ENCODE data around the gene PDPN. TPM values are rescaled to one million over a fixed set of nuclear protein-coding genes. Genes with fewer than 3 reads are reported as not detected.

PDPN gene
- total and polyA plus RNA-seq, 9 of the 15 experiments (the other 6 are each of a cell fraction or from before 2014, with no cell fraction given): 0.11 TPM; not detected in 8

- TF ChIP-seq, protein P1, sequence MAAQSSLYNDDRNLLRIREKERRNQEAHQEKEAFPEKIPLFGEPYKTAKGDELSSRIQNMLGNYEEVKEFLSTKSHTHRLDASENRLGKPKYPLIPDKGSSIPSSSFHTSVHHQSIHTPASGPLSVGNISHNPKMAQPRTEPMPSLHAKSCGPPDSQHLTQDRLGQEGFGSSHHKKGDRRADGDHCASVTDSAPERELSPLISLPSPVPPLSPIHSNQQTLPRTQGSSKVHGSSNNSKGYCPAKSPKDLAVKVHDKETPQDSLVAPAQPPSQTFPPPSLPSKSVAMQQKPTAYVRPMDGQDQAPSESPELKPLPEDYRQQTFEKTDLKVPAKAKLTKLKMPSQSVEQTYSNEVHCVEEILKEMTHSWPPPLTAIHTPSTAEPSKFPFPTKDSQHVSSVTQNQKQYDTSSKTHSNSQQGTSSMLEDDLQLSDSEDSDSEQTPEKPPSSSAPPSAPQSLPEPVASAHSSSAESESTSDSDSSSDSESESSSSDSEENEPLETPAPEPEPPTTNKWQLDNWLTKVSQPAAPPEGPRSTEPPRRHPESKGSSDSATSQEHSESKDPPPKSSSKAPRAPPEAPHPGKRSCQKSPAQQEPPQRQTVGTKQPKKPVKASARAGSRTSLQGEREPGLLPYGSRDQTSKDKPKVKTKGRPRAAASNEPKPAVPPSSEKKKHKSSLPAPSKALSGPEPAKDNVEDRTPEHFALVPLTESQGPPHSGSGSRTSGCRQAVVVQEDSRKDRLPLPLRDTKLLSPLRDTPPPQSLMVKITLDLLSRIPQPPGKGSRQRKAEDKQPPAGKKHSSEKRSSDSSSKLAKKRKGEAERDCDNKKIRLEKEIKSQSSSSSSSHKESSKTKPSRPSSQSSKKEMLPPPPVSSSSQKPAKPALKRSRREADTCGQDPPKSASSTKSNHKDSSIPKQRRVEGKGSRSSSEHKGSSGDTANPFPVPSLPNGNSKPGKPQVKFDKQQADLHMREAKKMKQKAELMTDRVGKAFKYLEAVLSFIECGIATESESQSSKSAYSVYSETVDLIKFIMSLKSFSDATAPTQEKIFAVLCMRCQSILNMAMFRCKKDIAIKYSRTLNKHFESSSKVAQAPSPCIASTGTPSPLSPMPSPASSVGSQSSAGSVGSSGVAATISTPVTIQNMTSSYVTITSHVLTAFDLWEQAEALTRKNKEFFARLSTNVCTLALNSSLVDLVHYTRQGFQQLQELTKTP (IDR thresholded peaks at IDR 0.05; ENCODE audit: low read depth in 1 of 2, partially characterized antibody in 2 of 2): no peak
- no peak for TF ChIP-seq SUPT5H (IDR thresholded peaks at IDR 0.05)
- TF ChIP-seq POLR2G (IDR thresholded peaks at IDR 0.05; ENCODE audit: low read depth, low read length): no peak
- no peak for TF ChIP-seq HLTF (IDR thresholded peaks at IDR 0.05)
These were observed 1.4 kb downstream of the PDPN start (continued) for GRCh38 chr1:13584876-13585611.

GRCh38 chr1:13585612-13585991, 2.0 kb downstream of the PDPN start:
- Histone ChIP-seq H3K36me3 (ENCODE audit: control insufficient read depth, insufficient read depth, low read length) (no peaks in the 10 kb centered on the region), H3K27ac (ENCODE audit: extremely low read depth, low read depth, low read length) (no peak overlapping the region), H3K4me3 (no peak overlapping the region), H2AFZ (ENCODE audit: low read depth, low read length) (no peak overlapping the region), H3K27me3 (ENCODE audit: control insufficient read depth in 2 of 2, insufficient read depth in 2 of 2, low read length in 2 of 2) (peaks cover 47 to 71% of the 10 kb centered on the region in 2 experiments), H3K9me3 (replicated peaks; ENCODE audit: control insufficient read depth, insufficient read depth, low read depth, low read length) (no peaks in the 10 kb centered on the region), H3K4me1 (replicated peaks in 1 of 2; ENCODE audit: control insufficient read depth in 2 of 2, insufficient read depth in 2 of 2, low read length in 2 of 2) (peaks cover 0 to 4% of the 10 kb centered on the region in 2 experiments; a peak in 1 of 5 replicates), H3K79me2 (ENCODE audit: control insufficient read depth, insufficient read depth, low read length) (no peaks in the 10 kb centered on the region), H4K20me1 (replicated peaks; ENCODE audit: control insufficient read depth, insufficient read depth, low read length) (no peaks in the 10 kb centered on the region), H3K9ac (ENCODE audit: insufficient read depth in 1 of 2, low read depth in 2 of 2, low read length in 2 of 2) (no peak overlapping the region), H3K4me2 (ENCODE audit: insufficient read depth, low read length) (no peak overlapping the region), H3K9me1 (ENCODE audit: control insufficient read depth, insufficient read depth, low read length) (no peaks in the 10 kb centered on the region)
- FAIRE-seq (no peak), ATAC-seq (no peak), DNase-seq (ENCODE audit: extremely low read depth in 1 of 4, low spot score in 3 of 4) (no peak)
- BruUV-seq (replicated peaks): no TSS peak
- CTCF ChIA-PET (ENCODE audit: low intra/inter-chr PET ratio): no interaction called here
- 3% methylated on average over 9 of the region's 9 CpGs for WGBS (ENCODE audit: insufficient coverage, low coverage, missing lambda C conversion rate)
- TF ChIP-seq SMAD3 (CRISPR knock-in tag; conservative IDR thresholded peaks at IDR 0.05) (no peak), TAF1 (IDR thresholded peaks at IDR 0.05; ENCODE audit: control insufficient read depth, extremely low read depth, insufficient read depth, low read length, severe bottlenecking) (no peak)
- TF ChIP-seq, protein P2, sequence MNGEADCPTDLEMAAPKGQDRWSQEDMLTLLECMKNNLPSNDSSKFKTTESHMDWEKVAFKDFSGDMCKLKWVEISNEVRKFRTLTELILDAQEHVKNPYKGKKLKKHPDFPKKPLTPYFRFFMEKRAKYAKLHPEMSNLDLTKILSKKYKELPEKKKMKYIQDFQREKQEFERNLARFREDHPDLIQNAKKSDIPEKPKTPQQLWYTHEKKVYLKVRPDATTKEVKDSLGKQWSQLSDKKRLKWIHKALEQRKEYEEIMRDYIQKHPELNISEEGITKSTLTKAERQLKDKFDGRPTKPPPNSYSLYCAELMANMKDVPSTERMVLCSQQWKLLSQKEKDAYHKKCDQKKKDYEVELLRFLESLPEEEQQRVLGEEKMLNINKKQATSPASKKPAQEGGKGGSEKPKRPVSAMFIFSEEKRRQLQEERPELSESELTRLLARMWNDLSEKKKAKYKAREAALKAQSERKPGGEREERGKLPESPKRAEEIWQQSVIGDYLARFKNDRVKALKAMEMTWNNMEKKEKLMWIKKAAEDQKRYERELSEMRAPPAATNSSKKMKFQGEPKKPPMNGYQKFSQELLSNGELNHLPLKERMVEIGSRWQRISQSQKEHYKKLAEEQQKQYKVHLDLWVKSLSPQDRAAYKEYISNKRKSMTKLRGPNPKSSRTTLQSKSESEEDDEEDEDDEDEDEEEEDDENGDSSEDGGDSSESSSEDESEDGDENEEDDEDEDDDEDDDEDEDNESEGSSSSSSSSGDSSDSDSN (IDR thresholded peaks at IDR 0.05; ENCODE audit: borderline replicate concordance in 1 of 2, low read depth in 2 of 2, low read length in 2 of 2): no peak
- POLR2A ChIA-PET: interaction anchor here (0.6 kb wide), 1 partner anchor 105 kb away, joined by 3 read pairs; no protein-coding TSS in a partner anchor
- intact Hi-C loops (cut with micrococcal nuclease): no loop called here
- in situ Hi-C loops (cut with MboI): no loop called here

Measured in K562 (cell line).